Activated naive CD8-positive, alpha-beta T cell treated with anti-CD3 and anti-CD28 coated beads, Interleukin-2, amount 10 ng/mL, durations not matched to agents 7 days and 5 days (primary cell): Measurements from ENCODE around the gene PPP4C. TPM values are rescaled to one million over a fixed set of nuclear protein-coding genes. Genes with fewer than 3 reads are reported as not detected.

Source experiments
- ATAC-seq: fragments of 150-1000 bp; cut with Tn5 transposase; one replicate; pipeline ENCODE4 v1.10.0; 2021; ENCODE audit warnings: low read depth, moderate library complexity
- POLR2A ChIA-PET: fragments of 350-600 bp; sonication (Branson Sonifier 250); formaldehyde crosslinking; loops from one replicate; lab custom pipeline; 2021; ENCODE audit warnings: antibody characterized with exemption; lab: Charles Lee
- DNase-seq: peaks from one replicate; pipeline ENCODE4 v3.0.0; 2021
- H3K27ac Mint-ChIP-seq: one replicate; pipeline ENCODE4 v1.8.0; 2022; ENCODE audit warnings: mild to moderate bottlenecking, mixed read lengths
- H3K27me3 Mint-ChIP-seq: one replicate; pipeline ENCODE4 v1.8.0; 2022; ENCODE audit warnings: mild to moderate bottlenecking, moderate library complexity, mixed read lengths
- H3K36me3 Mint-ChIP-seq: one replicate; pipeline ENCODE4 v1.8.0; 2021; ENCODE audit warnings: mild to moderate bottlenecking, mixed read lengths
- H3K4me1 Mint-ChIP-seq: one replicate; pipeline ENCODE4 v1.8.0; 2021; ENCODE audit warnings: mixed read lengths
- H3K4me3 Mint-ChIP-seq: one replicate; pipeline ENCODE4 v1.8.0; 2022; ENCODE audit warnings: mild to moderate bottlenecking, moderate library complexity, mixed read lengths
- H3K9me3 Mint-ChIP-seq: one replicate; pipeline ENCODE4 v1.8.0; 2021; ENCODE audit warnings: mixed read lengths
- total RNA-seq, 2 experiments: library from RNA; stranded (reverse); gene quantifications; one replicate each; pipeline ENCODE4 v1.2.3, GENCODE V29; 2021

PPP4C gene
- total RNA-seq, 2 experiments from 2014 or later: 123 to 133 TPM

DNA sequence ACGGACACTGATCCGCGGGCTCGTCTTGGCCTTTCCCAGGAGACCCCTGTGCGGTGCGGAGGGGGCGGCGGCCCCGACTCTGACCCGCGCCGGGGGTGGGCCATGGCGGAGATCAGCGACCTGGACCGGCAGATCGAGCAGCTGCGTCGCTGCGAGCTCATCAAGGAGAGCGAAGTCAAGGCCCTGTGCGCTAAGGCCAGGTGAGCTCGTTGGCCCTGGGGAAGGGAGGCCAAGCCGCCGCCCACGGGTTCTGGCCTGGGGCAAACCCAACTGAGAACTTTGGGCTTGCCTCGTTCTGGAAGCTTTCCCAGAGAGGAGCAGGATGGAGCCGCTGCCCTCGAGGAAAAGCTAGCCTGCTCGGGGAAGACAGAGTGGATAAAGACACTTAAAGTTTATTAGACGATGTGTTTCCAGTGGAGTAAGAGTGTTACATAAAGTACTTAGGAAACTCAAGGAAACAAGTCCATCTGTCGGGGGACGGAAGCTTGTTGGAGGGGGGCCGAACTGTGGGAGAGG, 540 bp downstream of the PPP4C start:
- POLR2A ChIA-PET: interaction anchor here (0.6 to 5.7 kb wide), 10 partner anchors 8 to 302 kb away, joined by 3 to 56 read pairs (median 6); partner anchors contain the start of genes ALDOA, CORO1A, TBX6 and YPEL3
- Mint-ChIP-seq H3K9me3 (no peaks in the 10 kb centered on the region), H3K27ac (peak overlapping the region; percentile 73), H3K27me3 (no peaks in the 10 kb centered on the region), H3K4me3 (peak overlapping the region; percentile 88), H3K4me1 (peaks cover 29% of the 10 kb centered on the region), H3K36me3 (peaks cover 36% of the 10 kb centered on the region)
- ATAC-seq (peak; percentile 25), DNase-seq (no peak)

DNA sequence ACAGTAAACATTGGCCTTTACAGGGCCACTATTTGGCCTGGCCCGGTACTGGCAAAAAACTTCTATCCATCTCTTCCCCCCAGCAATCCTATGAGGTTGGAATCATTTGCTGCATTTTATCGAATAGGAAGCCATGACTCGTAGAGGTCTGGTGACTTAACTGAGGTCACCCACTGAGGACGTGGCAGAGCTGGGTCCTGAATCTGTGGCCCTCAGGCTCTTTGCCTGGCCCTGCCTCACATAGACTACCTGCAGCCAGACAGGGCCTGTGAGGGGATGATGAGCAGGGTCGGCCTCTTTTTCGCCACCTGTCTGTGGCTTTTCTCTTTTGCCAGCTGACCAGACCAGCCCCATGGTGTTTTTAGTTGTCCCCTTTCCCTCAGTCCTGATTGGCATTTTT, 1.9 kb downstream of the PPP4C start:
- POLR2A ChIA-PET: interaction anchor here (0.6 to 5.7 kb wide), 5 partner anchors 12 to 531 kb away, joined by 6 to 56 read pairs (median 18); partner anchors contain the start of genes ALDOA, CORO1A and TBX6
- no peak for DNase-seq
- H3K9me3 Mint-ChIP-seq: no peaks in the 10 kb centered on the region
- H3K27ac Mint-ChIP-seq: peak overlapping the region; percentile 51
- H3K27me3 Mint-ChIP-seq: no peaks in the 10 kb centered on the region
- peaks cover 29% of the 10 kb centered on the region for H3K4me1 Mint-ChIP-seq
- peaks cover 35% of the 10 kb centered on the region for H3K36me3 Mint-ChIP-seq
- no peak for ATAC-seq
- H3K4me3 Mint-ChIP-seq: peak overlapping the region; percentile 88

DNA sequence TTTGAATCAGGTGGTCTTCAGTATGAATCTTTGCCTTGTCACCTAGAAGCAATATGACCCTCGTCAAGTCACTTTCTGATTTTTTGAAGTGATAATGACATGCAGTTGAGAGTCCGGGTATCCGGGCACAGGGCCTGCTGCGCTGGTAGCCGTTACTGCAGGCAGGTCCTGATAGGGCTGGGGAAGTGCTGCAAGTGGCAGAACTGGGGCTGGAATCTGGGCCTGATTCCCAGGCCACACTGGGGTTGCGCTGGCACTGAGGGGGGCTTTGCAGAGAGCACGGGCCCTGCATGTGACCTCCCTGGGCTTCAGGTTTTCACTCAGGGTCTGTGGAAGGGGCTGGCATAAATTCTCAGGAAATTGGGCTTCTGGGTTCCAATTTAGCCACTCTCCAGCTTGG, 3.0 kb downstream of the PPP4C start:
- Mint-ChIP-seq H3K4me1 (peaks cover 29% of the 10 kb centered on the region), H3K27me3 (no peaks in the 10 kb centered on the region), H3K36me3 (peaks cover 38% of the 10 kb centered on the region), H3K4me3 (no peak overlapping the region), H3K27ac (no peak overlapping the region), H3K9me3 (no peaks in the 10 kb centered on the region)
- ATAC-seq (no peak), DNase-seq (no peak)
- POLR2A ChIA-PET: interaction anchor here (1.0 to 5.7 kb wide), 2 partner anchors 13 to 263 kb away, joined by 3 to 56 read pairs; partner anchors contain the start of genes ALDOA and PAGR1

DNA sequence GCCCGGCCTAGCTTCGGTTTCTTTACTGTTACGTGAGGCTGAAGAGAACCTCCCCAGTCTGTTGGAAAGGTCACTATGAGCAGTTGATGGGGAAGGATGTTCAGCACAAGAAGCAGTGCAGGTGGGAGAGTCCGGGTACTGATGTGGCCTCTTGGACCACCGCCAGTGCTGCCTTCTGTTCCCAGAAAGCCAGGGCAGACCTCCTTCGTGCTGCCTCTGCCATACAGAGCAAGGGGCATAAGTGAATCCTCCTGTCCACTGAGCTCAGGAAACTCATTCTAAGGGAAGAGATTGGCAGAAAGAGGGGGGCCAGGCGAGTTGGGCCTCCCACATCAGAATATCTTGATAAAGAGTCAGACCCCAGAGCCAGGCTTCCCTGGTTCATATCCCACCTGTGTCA, 3.7 kb downstream of the PPP4C start:
- DNase-seq (no peak), ATAC-seq (no peak)
- POLR2A ChIA-PET: interaction anchor here (1.2 to 5.7 kb wide), 2 partner anchors 12 to 14 kb away, joined by 7 to 56 read pairs; partner anchors contain the start of genes ALDOA and TBX6
- H3K4me1 Mint-ChIP-seq: peaks cover 32% of the 10 kb centered on the region
- H3K4me3 Mint-ChIP-seq: no peak overlapping the region
- H3K9me3 Mint-ChIP-seq: no peaks in the 10 kb centered on the region
- peak overlapping the region; percentile 30 for H3K27ac Mint-ChIP-seq
- H3K36me3 Mint-ChIP-seq: peaks cover 40% of the 10 kb centered on the region
- H3K27me3 Mint-ChIP-seq: no peaks in the 10 kb centered on the region

DNA sequence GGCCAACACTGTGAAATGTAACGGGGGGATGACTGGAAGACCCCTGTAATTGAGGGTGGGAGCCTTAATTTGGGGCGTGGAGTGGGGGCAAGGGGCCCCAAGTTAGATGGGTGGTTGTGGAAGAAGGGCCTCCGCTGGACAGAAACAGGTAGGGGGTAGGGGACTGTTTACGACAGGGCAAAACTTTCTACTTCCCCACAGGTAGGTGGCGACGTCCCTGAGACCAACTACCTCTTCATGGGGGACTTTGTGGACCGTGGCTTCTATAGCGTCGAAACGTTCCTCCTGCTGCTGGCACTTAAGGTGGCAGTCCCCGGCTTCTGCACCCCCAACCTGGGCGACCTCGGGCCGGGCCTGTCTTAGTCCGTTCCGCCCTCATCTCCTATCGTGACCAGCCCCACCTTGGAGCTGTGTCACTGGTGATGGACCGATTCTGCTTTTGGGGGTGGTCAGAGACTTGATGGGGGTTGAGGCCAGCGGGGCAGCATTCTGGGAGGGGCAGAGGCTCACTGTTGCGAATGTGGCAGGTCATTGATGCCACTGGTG, 6.8 kb downstream of the PPP4C start:
- no peaks in the 10 kb centered on the region for H3K27me3 Mint-ChIP-seq
- peaks cover 14% of the 10 kb centered on the region for H3K4me1 Mint-ChIP-seq
- no peak for DNase-seq
- peak overlapping the region; percentile 39 for H3K27ac Mint-ChIP-seq
- peaks cover 37% of the 10 kb centered on the region for H3K36me3 Mint-ChIP-seq
- no peak overlapping the region for H3K4me3 Mint-ChIP-seq
- ATAC-seq: no peak
- POLR2A ChIA-PET: interaction anchor here (0.8 kb wide), 1 partner anchor 65 kb away, joined by 4 read pairs; no protein-coding TSS in a partner anchor
- no peaks in the 10 kb centered on the region for H3K9me3 Mint-ChIP-seq

DNA sequence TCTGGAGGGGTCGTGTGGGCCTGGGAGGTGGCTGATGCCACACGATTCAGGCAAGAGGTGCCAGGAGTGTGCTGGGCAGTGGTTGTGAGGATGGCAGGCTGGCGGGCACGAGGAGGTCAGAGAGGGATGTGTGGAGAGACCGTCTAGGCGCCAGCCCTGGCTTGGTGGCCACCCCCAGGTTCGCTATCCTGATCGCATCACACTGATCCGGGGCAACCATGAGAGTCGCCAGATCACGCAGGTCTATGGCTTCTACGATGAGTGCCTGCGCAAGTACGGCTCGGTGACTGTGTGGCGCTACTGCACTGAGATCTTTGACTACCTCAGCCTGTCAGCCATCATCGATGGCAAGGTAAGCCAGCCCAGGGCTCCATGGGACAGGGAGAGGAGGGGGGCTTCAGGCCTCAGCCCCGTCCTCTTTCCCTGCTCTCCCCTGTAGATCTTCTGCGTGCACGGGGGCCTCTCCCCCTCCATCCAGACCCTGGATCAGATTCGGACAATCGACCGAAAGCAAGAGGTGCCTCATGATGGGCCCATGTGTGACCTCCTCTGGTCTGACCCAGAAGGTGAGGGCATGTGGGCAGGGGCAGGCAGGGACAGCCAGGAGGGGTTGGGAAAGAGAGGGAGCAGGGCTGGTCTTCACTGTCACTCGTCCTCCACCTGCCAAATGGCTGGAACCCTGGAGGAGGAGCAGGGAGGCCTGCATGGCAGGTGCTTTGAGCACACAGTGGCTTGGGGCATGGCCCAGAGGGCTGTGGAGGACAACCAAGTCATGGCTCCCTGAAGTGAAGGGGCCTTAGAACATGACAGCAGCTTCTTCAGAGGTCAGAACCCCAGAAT, 7.6 kb downstream of the PPP4C start:
- Mint-ChIP-seq H3K4me1 (peaks cover 8% of the 10 kb centered on the region), H3K27ac (no peak overlapping the region), H3K27me3 (no peaks in the 10 kb centered on the region), H3K4me3 (no peak overlapping the region), H3K9me3 (no peaks in the 10 kb centered on the region), H3K36me3 (peaks cover 31% of the 10 kb centered on the region)
- POLR2A ChIA-PET: interaction anchor here (1.6 kb wide), 1 partner anchor 18 kb away, joined by 5 read pairs; the partner anchor contains the start of gene ALDOA
- no peak for DNase-seq
- no peak for ATAC-seq

DNA sequence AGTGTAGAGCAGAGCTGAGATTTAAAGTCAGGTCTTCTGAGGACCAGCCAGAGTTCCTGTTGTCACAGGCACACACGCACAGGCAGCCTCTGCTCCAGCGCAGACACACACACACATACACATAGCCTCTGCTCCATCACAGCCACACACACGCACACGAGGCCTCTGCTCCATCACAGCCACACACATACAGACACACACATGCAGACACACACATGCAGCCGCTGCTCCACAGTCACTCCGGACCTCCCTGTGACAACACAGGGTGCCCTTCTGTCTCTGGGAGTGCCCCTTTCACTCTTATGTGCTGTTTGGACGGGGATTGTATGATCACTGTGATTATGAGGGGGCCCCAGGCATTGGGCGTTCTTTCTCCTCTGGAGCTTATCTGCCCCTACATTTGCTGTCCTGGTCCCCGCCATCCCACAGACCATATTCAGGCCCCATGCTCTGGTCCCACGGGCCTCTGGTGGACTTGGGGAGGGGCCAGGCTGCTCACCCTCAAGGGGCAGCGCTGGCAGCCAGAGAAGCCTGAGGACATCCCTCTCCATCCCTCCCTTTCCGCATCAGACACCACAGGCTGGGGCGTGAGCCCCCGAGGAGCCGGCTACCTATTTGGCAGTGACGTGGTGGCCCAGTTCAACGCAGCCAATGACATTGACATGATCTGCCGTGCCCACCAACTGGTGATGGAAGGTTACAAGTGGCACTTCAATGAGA, 8.5 kb downstream of the PPP4C start:
- no peak for ATAC-seq
- POLR2A ChIA-PET: interaction anchor here (1.6 kb wide), 1 partner anchor 18 kb away, joined by 5 read pairs; the partner anchor contains the start of gene ALDOA
- H3K27me3 Mint-ChIP-seq: no peaks in the 10 kb centered on the region
- no peaks in the 10 kb centered on the region for H3K9me3 Mint-ChIP-seq
- H3K4me1 Mint-ChIP-seq: peaks cover 11% of the 10 kb centered on the region
- H3K27ac Mint-ChIP-seq: peak overlapping the region; percentile 71
- H3K36me3 Mint-ChIP-seq: peaks cover 28% of the 10 kb centered on the region
- no peak overlapping the region for H3K4me3 Mint-ChIP-seq
- no peak for DNase-seq

DNA sequence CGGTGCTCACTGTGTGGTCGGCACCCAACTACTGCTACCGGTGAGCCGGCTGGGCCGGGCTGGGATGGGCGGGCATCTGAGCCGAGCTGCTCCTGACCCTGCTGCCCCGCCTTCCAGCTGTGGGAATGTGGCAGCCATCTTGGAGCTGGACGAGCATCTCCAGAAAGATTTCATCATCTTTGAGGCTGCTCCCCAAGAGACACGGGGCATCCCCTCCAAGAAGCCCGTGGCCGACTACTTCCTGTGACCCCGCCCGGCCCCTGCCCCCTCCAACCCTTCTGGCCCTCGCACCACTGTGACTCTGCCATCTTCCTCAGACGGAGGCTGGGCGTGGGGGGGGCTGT, 9.0 kb downstream of the PPP4C start:
- Mint-ChIP-seq H3K27ac (no peak overlapping the region), H3K4me3 (no peak overlapping the region)
- POLR2A ChIA-PET: interaction anchor here (1.6 kb wide), 1 partner anchor 19 kb away, joined by 5 read pairs; the partner anchor contains the start of gene ALDOA

DNA sequence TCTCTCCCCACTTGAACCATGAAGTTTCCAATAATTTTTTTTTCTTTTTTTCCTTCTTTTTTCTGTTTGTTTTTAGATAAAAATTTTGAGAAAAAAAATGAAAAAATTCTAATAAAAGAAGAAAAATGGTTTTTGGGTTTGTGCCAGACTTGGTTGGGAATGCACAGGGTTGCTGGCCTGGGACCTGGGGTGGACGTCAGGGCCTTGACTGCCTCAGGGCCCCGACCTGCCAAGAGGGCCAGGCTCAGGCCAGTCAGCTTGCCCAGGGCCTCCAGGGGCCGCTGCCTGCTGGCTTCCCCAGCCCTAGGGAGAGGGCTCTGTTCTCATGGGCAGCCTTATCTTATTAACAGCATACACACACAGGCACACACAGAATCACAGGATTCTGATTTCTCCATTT, 9.5 kb downstream of the PPP4C start:
- H3K27me3 Mint-ChIP-seq: no peaks in the 10 kb centered on the region

More for the DNA sequence above, 9.0 kb downstream of the PPP4C start:
- Mint-ChIP-seq H3K27me3 (no peaks in the 10 kb centered on the region), H3K4me1 (peaks cover 16% of the 10 kb centered on the region), H3K36me3 (peaks cover 23% of the 10 kb centered on the region), H3K9me3 (no peaks in the 10 kb centered on the region)
- DNase-seq: no peak
- ATAC-seq: no peak

DNA sequence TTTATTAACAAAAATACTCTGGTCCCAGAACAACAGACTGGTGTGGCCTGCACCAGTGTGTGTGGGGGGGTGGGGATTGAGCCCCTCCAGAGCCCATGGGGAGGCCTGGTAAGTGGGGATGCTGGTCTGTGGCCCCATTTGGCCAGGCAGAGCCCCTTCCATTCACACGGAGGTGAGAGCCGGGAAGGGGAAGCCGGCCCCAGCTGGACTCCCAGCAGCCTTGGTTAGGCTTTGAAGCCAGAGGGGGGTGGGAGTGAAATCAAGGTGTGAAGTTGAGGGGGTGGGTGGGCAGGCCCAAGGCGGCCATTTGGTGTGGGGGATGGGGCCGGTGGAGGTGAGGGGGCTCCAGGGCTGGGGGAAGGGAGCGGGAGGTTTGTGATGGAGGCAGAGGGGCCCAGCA, 10.0 kb downstream of the PPP4C start:
- Mint-ChIP-seq H3K27ac (no peak overlapping the region), H3K27me3 (no peaks in the 10 kb centered on the region), H3K4me3 (no peak overlapping the region), H3K36me3 (peaks cover 21% of the 10 kb centered on the region), H3K4me1 (peaks cover 22% of the 10 kb centered on the region), H3K9me3 (no peaks in the 10 kb centered on the region)
- DNase-seq: no peak
- POLR2A ChIA-PET: interaction anchor here (10.8 kb wide), 1 partner anchor 20 kb away, joined by 102 read pairs; the partner anchor contains the start of gene ALDOA
- no peak for ATAC-seq

More for the DNA sequence above, 9.5 kb downstream of the PPP4C start:
- Mint-ChIP-seq H3K4me3 (no peak overlapping the region), H3K36me3 (peaks cover 21% of the 10 kb centered on the region), H3K27ac (no peak overlapping the region), H3K9me3 (no peaks in the 10 kb centered on the region), H3K4me1 (peaks cover 19% of the 10 kb centered on the region)
- no peak for ATAC-seq
- DNase-seq: no peak
- POLR2A ChIA-PET: interaction anchor here (1.6 kb wide), 1 partner anchor 19 kb away, joined by 5 read pairs; the partner anchor contains the start of gene ALDOA

DNA sequence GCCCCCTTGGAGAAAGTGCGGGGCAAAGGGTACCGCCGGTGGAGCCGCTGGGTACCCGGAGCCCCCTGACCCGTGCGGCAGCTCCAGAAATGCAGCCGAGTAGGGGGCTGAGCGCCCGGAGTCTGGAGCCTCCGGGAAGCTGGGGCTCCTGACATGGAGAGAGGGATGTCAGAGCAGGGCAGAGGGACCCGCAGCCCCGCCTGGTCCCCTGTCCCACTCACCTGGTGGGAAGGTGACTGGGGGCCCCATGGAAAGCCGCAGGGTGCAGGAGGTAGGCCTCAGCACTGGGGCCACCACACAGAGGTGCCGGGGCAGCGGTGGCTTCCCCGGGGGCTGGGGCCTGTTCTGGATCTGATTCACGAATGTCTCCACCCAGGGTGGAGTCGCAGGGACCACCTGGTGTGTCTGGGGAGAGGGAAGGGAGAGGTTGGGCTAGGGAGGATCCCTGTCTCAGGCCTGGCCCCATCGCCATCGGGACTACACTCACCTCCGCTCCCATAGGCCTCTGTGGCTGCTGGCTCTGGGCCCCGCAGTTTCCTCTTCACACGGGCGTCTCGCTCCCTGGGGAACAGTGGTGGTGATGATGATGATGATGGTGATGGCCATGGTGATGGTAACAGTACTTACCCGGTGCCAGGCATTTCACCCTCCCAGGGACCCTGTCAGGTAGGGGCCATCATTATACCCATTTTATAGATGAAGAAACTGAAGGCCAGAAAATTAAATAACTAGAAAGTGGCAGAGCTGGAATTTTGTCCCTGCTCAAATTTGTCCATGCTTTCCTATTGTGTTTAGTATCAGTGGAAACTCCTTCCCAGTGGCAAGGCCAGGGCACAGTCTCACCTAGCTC, 10.7 kb downstream of the PPP4C start:
- POLR2A ChIA-PET: interaction anchor here (10.8 kb wide), 1 partner anchor 21 kb away, joined by 102 read pairs; the partner anchor contains the start of gene ALDOA
- DNase-seq: no peak
- ATAC-seq: no peak
- H3K4me1 Mint-ChIP-seq: peaks cover 22% of the 10 kb centered on the region
- H3K9me3 Mint-ChIP-seq: no peaks in the 10 kb centered on the region
- peaks cover 21% of the 10 kb centered on the region for H3K36me3 Mint-ChIP-seq
- H3K4me3 Mint-ChIP-seq: no peak overlapping the region
- no peak overlapping the region for H3K27ac Mint-ChIP-seq
- no peaks in the 10 kb centered on the region for H3K27me3 Mint-ChIP-seq
